ENCODE results near the gene C2orf69.

DNA sequence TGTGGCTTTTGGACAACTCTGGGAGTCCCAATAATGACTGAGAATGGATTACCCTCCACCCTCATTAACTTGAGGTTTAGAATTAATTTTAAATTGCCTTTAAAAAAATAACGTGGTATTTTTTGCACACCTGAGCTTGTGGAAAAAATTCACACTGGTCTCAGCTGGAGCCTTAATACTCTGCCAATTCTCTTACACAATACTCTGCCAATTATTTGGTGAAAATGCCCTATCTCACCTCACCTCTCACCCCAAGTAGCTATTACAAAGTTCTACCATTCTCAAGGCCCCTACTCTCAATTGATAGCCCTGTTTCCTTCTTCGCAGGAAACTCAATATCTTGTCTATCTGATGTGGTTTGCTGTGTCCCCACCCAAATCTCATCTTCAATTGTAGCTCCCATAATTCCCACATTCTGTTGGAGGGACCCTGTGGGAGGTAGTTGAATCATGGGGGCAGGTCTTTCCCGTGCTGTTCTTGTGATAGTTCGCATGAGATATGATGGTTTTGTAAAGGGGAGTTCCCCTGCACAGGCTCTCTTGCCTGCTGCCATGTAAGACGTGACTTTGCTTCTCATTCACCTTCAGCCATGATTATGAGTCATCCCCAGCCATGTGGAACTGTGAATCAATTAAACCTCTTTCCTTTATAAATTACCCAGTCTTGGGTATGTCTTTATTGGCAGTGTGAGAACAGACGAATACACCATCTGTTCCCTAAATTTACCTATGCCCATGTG lies 27.4 kb upstream of the C2orf69 start:
- TF ChIP-seq EZH2 (IDR thresholded peaks at IDR 0.05) (no peak), POLR2AphosphoS5 (IDR thresholded peaks at IDR 0.05; ENCODE audit: low read depth, low read length) (no peak)
- TF ChIP-seq, protein P1, sequence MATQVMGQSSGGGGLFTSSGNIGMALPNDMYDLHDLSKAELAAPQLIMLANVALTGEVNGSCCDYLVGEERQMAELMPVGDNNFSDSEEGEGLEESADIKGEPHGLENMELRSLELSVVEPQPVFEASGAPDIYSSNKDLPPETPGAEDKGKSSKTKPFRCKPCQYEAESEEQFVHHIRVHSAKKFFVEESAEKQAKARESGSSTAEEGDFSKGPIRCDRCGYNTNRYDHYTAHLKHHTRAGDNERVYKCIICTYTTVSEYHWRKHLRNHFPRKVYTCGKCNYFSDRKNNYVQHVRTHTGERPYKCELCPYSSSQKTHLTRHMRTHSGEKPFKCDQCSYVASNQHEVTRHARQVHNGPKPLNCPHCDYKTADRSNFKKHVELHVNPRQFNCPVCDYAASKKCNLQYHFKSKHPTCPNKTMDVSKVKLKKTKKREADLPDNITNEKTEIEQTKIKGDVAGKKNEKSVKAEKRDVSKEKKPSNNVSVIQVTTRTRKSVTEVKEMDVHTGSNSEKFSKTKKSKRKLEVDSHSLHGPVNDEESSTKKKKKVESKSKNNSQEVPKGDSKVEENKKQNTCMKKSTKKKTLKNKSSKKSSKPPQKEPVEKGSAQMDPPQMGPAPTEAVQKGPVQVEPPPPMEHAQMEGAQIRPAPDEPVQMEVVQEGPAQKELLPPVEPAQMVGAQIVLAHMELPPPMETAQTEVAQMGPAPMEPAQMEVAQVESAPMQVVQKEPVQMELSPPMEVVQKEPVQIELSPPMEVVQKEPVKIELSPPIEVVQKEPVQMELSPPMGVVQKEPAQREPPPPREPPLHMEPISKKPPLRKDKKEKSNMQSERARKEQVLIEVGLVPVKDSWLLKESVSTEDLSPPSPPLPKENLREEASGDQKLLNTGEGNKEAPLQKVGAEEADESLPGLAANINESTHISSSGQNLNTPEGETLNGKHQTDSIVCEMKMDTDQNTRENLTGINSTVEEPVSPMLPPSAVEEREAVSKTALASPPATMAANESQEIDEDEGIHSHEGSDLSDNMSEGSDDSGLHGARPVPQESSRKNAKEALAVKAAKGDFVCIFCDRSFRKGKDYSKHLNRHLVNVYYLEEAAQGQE (IDR thresholded peaks at IDR 0.05; ENCODE audit: low read depth): no peak
- TF ChIP-seq, protein P2, sequence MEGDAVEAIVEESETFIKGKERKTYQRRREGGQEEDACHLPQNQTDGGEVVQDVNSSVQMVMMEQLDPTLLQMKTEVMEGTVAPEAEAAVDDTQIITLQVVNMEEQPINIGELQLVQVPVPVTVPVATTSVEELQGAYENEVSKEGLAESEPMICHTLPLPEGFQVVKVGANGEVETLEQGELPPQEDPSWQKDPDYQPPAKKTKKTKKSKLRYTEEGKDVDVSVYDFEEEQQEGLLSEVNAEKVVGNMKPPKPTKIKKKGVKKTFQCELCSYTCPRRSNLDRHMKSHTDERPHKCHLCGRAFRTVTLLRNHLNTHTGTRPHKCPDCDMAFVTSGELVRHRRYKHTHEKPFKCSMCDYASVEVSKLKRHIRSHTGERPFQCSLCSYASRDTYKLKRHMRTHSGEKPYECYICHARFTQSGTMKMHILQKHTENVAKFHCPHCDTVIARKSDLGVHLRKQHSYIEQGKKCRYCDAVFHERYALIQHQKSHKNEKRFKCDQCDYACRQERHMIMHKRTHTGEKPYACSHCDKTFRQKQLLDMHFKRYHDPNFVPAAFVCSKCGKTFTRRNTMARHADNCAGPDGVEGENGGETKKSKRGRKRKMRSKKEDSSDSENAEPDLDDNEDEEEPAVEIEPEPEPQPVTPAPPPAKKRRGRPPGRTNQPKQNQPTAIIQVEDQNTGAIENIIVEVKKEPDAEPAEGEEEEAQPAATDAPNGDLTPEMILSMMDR (IDR thresholded peaks at IDR 0.05 in 2 of 3, conservative IDR thresholded peaks at IDR 0.05 in 1 of 3; ENCODE audit: borderline replicate concordance in 1 of 3, insufficient read depth in 1 of 3, low read depth in 2 of 3, low read length in 2 of 3): no peak

Measured in HCT116 (cell line).